Endothelial cell (in vitro differentiated cells): ENCODE measurements around the gene EXOC2. TPM values are rescaled to one million over a fixed set of nuclear protein-coding genes. Genes with fewer than 3 reads are reported as not detected.

Source experiments
- DNase-seq: peaks from one replicate; pipeline ENCODE4 v3.0.0; 2021; ENCODE audit warnings: low spot score
- H3K27ac Mint-ChIP-seq: one replicate; pipeline ENCODE4 v1.8.0; 2021; ENCODE audit warnings: mixed read lengths, inconsistent platforms; ENCODE audit not compliant: unreplicated experiment
- H3K27me3 Mint-ChIP-seq: one replicate; pipeline ENCODE4 v1.8.0; 2021; ENCODE audit warnings: mild to moderate bottlenecking, moderate library complexity, mixed read lengths, inconsistent platforms; ENCODE audit not compliant: unreplicated experiment
- H3K36me3 Mint-ChIP-seq: one replicate; pipeline ENCODE4 v1.8.0; 2021; ENCODE audit warnings: mild to moderate bottlenecking, low read depth, mixed read lengths, inconsistent platforms; ENCODE audit not compliant: unreplicated experiment
- H3K4me1 Mint-ChIP-seq: one replicate; pipeline ENCODE4 v1.8.0; 2021; ENCODE audit warnings: mild to moderate bottlenecking, mixed read lengths, inconsistent platforms; ENCODE audit not compliant: unreplicated experiment
- H3K4me3 Mint-ChIP-seq: one replicate; pipeline ENCODE4 v1.8.0; 2021; ENCODE audit warnings: mild to moderate bottlenecking, mixed read lengths, inconsistent platforms; ENCODE audit not compliant: unreplicated experiment
- H3K9me3 Mint-ChIP-seq: one replicate; pipeline ENCODE4 v1.8.0; 2021; ENCODE audit warnings: mixed read lengths, inconsistent platforms; ENCODE audit not compliant: unreplicated experiment
- CTCF ChIP-seq: fragments of 200-600 bp; sonication (generic); IDR thresholded peaks from one replicate; pipeline ENCODE4 v1.5.0; 2021; ENCODE audit warnings: antibody characterized with exemption; ENCODE audit not compliant: unreplicated experiment
- total RNA-seq: library from RNA; stranded (reverse); fragmentation: NEBNext Ultra II Directional; extraction: Animal tissue kit (Norgen Biotek cat#: 25700); gene quantifications from one replicate; pipeline ENCODE4 v1.2.1, GENCODE V29; 2021; ENCODE audit not compliant: unreplicated experiment

Gene EXOC2
- total RNA-seq, 1 donor from 2014 or later = 34.6 TPM

- Mint-ChIP-seq H3K27me3 (no peaks in the 10 kb centered on the region), H3K36me3 (peaks cover 8% of the 10 kb centered on the region), H3K4me3 (no peak overlapping the region), H3K9me3 (no peaks in the 10 kb centered on the region), H3K27ac (no peak overlapping the region), H3K4me1 (peaks cover 24% of the 10 kb centered on the region)
- no peak for DNase-seq
- no peak for TF ChIP-seq CTCF
Observed at GRCh38 chr6:658244-658643, 34.7 kb downstream of the EXOC2 start.

GRCh38 chr6:657743-658142 is 35.2 kb downstream of the EXOC2 start:
- Mint-ChIP-seq H3K27ac (no peak overlapping the region), H3K27me3 (no peaks in the 10 kb centered on the region), H3K9me3 (no peaks in the 10 kb centered on the region), H3K4me1 (peaks cover 24% of the 10 kb centered on the region), H3K4me3 (no peak overlapping the region), H3K36me3 (peaks cover 8% of the 10 kb centered on the region)
- no peak for DNase-seq
- no peak for TF ChIP-seq CTCF

- no peaks in the 10 kb centered on the region for H3K27me3 Mint-ChIP-seq
- no peak for DNase-seq
- no peaks in the 10 kb centered on the region for H3K9me3 Mint-ChIP-seq
- peaks cover 23% of the 10 kb centered on the region for H3K4me1 Mint-ChIP-seq
- peaks cover 8% of the 10 kb centered on the region for H3K36me3 Mint-ChIP-seq
- no peak within 1 kb of the TSS for H3K4me3 Mint-ChIP-seq
- H3K27ac Mint-ChIP-seq = no peak within 1 kb of the TSS
- TF ChIP-seq CTCF = no peak
Observed at GRCh38 chr6:656460-657252, 36.3 kb downstream of the EXOC2 start, which contains the start of gene HUS1B. Gene HUS1B (minus strand): TSS chr6:657100. CDS start chr6:656944, 156 bp downstream.

GRCh38 chr6:654136-654535 is 38.8 kb downstream of the EXOC2 start:
- H3K27me3 Mint-ChIP-seq = no peaks in the 10 kb centered on the region
- no peak for DNase-seq
- H3K4me1 Mint-ChIP-seq = peaks cover 3% of the 10 kb centered on the region
- no peak for TF ChIP-seq CTCF
- no peak overlapping the region for H3K4me3 Mint-ChIP-seq
- H3K36me3 Mint-ChIP-seq = peaks cover 8% of the 10 kb centered on the region
- H3K27ac Mint-ChIP-seq = no peak overlapping the region
- no peaks in the 10 kb centered on the region for H3K9me3 Mint-ChIP-seq

- H3K27ac Mint-ChIP-seq = no peak overlapping the region
- H3K4me1 Mint-ChIP-seq = no peaks in the 10 kb centered on the region
- H3K27me3 Mint-ChIP-seq = no peaks in the 10 kb centered on the region
- no peak overlapping the region for H3K4me3 Mint-ChIP-seq
- TF ChIP-seq CTCF = no peak
- peaks cover 8% of the 10 kb centered on the region for H3K36me3 Mint-ChIP-seq
- no peak for DNase-seq
- H3K9me3 Mint-ChIP-seq = no peaks in the 10 kb centered on the region
Observed at GRCh38 chr6:652865-653264, 40.1 kb downstream of the EXOC2 start.
